ENCODE measurements around the gene INVS.

INVS gene

GRCh38 chr9:100150214-100150613, 51.2 kb downstream of the INVS start:
- TF ChIP-seq JUND (IDR thresholded peaks at IDR 0.05; ENCODE audit: low read depth) = no peak

GRCh38 chr9:100160021-100160420, 61.0 kb downstream of the INVS start:
- no peak for DNase-seq (ENCODE audit: low read depth in 1 of 2, low spot score in 1 of 2)
- no peak for TF ChIP-seq JUND (IDR thresholded peaks at IDR 0.05; ENCODE audit: low read depth)
- in situ Hi-C loops (cut with HindIII; ENCODE audit: low pct_unique_long_range_greater_than_20kb, low sequenced_read_pairs) = no loop called here

More at GRCh38 chr9:100150214-100150613, 51.2 kb downstream of the INVS start:
- in situ Hi-C loops (cut with HindIII; ENCODE audit: low pct_unique_long_range_greater_than_20kb, low sequenced_read_pairs) = no loop called here
- DNase-seq (ENCODE audit: low read depth in 1 of 2, low spot score in 1 of 2) = no peak

- in situ Hi-C loops (cut with HindIII; ENCODE audit: low pct_unique_long_range_greater_than_20kb, low sequenced_read_pairs) = no loop called here
- no peak for TF ChIP-seq JUND (IDR thresholded peaks at IDR 0.05; ENCODE audit: low read depth)
- no peak for DNase-seq (ENCODE audit: low read depth in 1 of 2, low spot score in 1 of 2)
These were observed 68.1 kb downstream of the INVS start for GRCh38 chr9:100167176-100167575.

DNA sequence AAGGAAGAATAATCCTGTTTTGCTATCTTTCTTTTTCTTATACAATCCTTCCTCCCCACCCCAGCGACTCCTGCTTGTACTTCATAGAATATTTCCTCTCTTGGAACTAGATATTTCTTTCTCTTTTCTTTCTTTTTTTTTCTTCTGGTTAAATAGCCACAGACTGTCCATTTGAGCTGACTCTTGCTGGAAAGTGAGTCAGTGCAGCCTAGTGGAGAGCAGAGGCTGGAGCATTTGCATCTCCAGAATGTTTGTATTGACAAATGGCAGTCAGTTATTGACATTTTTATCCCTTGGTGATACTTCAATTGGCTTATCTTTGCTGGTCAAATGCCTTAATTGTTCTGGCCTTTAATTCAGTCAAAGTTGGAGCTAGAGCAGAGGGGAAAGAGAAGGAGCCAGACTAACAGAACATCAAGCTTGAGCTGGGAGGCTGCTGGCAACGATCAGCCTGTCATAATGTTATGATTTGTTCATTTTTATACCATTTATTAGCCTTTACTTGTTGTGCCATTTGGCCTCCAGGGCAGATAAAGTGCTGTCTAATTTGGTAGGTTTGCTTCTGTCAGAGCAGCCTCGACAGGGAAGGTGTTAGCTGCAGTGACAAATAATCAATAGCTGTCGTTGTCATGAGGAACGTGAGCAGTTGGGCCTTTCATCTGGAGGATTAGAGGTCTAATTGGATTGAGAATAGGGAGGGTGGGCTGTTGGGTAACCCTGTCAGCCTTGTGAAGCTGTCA, 69.0 kb downstream of the INVS start:
- no peak for TF ChIP-seq JUND (IDR thresholded peaks at IDR 0.05; ENCODE audit: low read depth)
- in situ Hi-C loops (cut with HindIII; ENCODE audit: low pct_unique_long_range_greater_than_20kb, low sequenced_read_pairs) = no loop called here

DNA sequence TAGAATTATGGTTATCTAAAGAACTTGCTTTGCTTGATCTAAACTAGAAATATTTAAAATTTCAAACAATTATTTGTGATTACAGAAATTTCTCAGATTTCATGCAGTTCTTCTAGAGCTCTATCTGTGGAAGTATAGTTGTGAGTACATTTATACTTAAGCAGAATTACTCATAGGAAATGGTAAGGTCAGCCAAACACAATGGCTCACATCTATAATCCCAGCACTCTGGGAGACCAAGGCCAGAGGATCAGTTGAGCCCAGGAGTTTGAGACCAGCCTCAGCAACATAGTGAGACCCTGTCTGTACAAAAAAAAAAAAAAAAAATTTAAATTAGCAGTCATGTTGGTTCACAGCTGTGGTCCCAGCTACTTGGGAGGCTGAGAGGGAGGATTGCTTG, 71.0 kb downstream of the INVS start:
- in situ Hi-C loops (cut with HindIII; ENCODE audit: low pct_unique_long_range_greater_than_20kb, low sequenced_read_pairs) = no loop called here
- no peak for TF ChIP-seq JUND (IDR thresholded peaks at IDR 0.05; ENCODE audit: low read depth)
- DNase-seq (ENCODE audit: low read depth in 1 of 2, low spot score in 1 of 2) = no peak

More for the DNA sequence above, 69.0 kb downstream of the INVS start:
- no peak for DNase-seq (ENCODE audit: low read depth in 1 of 2, low spot score in 1 of 2)

DNA sequence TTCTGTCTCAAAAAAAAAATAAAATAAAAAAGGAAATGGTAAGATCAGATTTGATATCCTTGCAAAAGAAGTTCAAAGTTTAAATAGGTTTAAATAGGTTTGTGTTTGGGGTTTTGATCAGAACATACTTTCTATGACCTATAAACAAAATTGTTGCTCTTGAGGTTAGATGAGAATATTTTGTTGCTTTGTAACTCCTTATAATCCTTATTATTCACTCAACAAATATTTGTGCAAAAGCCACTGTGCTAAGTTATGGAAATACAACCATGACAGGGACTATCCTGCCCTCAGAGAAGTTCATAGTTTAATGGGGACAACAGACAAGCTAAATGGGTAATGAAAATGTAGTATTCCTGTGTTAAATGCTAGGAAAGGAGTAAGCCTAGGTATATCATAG, 71.5 kb downstream of the INVS start:
- DNase-seq (ENCODE audit: low read depth in 1 of 2, low spot score in 1 of 2) = no peak
- in situ Hi-C loops (cut with HindIII; ENCODE audit: low pct_unique_long_range_greater_than_20kb, low sequenced_read_pairs) = no loop called here
- TF ChIP-seq JUND (IDR thresholded peaks at IDR 0.05; ENCODE audit: low read depth) = no peak

DNA sequence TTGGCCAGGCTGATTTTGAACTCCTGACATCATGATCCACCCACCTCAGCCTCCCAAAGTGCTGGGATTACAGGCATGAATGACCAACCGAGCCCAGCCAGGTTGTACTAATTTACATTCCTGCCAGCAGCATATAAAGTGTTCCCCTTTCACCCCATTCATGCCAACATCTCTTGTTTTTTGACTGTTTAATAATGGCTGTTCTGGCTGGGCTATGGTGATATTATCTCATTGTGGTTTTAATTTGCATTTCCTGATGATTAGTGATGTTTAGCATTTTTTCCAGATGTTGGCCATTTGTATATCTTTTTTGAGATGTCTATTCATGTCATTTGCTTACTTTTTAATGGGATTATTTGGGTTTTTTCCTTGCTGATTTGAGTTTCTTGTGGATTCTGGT, 87.3 kb downstream of the INVS start:
- no peak for DNase-seq (ENCODE audit: low read depth in 1 of 2, low spot score in 1 of 2)
- in situ Hi-C loops (cut with HindIII; ENCODE audit: low pct_unique_long_range_greater_than_20kb, low sequenced_read_pairs) = no loop called here
- TF ChIP-seq JUND (IDR thresholded peaks at IDR 0.05; ENCODE audit: low read depth) = no peak

DNA sequence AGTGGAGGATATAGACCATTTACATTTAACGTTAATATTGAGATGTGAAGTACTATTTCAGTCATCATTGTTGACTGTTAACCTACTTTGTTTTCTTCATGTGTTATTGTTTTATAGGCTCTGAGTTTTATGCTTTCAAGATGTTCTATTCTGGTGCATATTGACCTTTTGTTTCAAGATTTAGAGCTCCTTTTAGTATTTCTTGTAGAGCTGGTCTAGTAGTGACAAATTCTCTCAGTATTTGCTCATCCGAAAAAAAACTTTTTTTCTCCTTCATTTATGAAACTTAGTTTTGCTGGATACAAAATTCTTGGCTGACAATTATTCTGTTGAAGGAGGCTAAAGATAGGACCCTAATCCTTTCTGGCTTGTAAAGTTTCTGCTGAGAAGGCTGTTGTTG, 91.3 kb downstream of the INVS start:
- no peak for TF ChIP-seq JUND (IDR thresholded peaks at IDR 0.05; ENCODE audit: low read depth)
- in situ Hi-C loops (cut with HindIII; ENCODE audit: low pct_unique_long_range_greater_than_20kb, low sequenced_read_pairs) = no loop called here
- DNase-seq (ENCODE audit: low read depth in 1 of 2, low spot score in 1 of 2) = no peak

- DNase-seq (ENCODE audit: low read depth in 1 of 2, low spot score in 1 of 2) = no peak
- no peak for TF ChIP-seq JUND (IDR thresholded peaks at IDR 0.05; ENCODE audit: low read depth)
- in situ Hi-C loops (cut with HindIII; ENCODE audit: low pct_unique_long_range_greater_than_20kb, low sequenced_read_pairs) = no loop called here
These were observed 92.2 kb downstream of the INVS start for GRCh38 chr9:100191264-100191663.

DNA sequence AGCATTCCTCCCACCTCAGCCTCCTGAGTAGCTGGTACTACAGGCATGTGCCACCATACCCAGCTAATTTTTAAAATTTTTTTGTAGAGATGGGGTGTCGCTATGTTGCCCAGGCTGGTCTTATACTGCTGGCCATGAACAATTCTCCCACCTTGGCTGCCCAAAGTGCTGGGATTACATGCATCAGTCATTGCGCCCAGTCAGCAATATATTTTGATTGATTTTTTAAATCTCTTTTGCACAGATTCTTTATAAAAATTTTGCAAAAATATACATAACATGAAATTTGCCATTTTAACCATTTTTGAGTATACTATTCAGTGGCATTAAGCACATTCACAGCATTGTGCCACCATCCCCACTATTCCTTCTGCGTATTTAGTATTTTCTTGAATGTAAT, 94.0 kb downstream of the INVS start:
- no peak for TF ChIP-seq JUND (IDR thresholded peaks at IDR 0.05; ENCODE audit: low read depth)
- DNase-seq (ENCODE audit: low read depth in 1 of 2, low spot score in 1 of 2) = no peak
- in situ Hi-C loops (cut with HindIII; ENCODE audit: low pct_unique_long_range_greater_than_20kb, low sequenced_read_pairs) = no loop called here

DNA sequence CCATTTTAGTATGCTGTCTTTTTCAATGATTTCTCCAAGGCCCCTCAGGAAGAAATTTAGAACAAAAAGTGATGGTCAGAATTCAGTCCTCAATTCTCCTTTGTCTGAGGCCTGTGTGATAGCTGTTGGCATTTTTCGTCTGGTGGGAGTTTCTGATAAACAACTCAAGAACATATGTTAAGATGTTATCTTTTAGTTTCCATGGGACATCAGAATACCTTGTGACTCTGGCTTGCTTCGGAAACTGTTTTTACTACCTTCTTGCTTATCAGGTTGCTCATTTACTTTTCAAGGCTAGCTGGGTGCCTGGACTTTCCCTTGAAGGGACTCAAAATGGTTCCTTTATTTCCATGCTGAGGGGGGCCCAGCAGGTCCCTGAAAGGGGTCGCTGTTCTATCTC, 97.2 kb downstream of the INVS start:
- in situ Hi-C loops (cut with HindIII; ENCODE audit: low pct_unique_long_range_greater_than_20kb, low sequenced_read_pairs) = no loop called here
- TF ChIP-seq JUND (IDR thresholded peaks at IDR 0.05; ENCODE audit: low read depth) = no peak
- no peak for DNase-seq (ENCODE audit: low read depth in 1 of 2, low spot score in 1 of 2)

DNA sequence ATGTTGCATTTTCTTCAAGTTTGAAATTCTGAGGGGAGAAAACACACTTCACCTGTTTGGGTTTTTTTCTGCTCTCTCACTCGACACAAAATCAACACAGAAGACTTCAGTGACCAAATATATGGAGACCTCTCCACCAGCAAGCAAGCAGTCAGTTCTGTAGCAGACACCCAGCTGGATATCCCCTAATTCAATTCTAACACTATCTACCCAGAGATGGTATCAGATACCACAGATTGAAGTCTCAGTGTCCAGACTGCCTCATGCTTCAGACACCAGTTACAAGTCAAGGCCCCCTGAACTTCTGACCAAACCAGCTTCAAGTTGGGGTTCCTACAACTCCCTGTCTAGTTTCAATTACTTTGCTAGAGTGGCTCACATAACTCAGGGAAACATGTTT, 97.8 kb downstream of the INVS start:
- no peak for DNase-seq (ENCODE audit: low read depth in 1 of 2, low spot score in 1 of 2)
- in situ Hi-C loops (cut with HindIII; ENCODE audit: low pct_unique_long_range_greater_than_20kb, low sequenced_read_pairs) = no loop called here
- no peak for TF ChIP-seq JUND (IDR thresholded peaks at IDR 0.05; ENCODE audit: low read depth)

- DNase-seq (ENCODE audit: low read depth in 1 of 2, low spot score in 1 of 2) = no peak
- in situ Hi-C loops (cut with HindIII; ENCODE audit: low pct_unique_long_range_greater_than_20kb, low sequenced_read_pairs) = no loop called here
- no peak for TF ChIP-seq JUND (IDR thresholded peaks at IDR 0.05; ENCODE audit: low read depth)
These were observed 98.5 kb downstream of the INVS start for GRCh38 chr9:100197553-100197952.

DNA sequence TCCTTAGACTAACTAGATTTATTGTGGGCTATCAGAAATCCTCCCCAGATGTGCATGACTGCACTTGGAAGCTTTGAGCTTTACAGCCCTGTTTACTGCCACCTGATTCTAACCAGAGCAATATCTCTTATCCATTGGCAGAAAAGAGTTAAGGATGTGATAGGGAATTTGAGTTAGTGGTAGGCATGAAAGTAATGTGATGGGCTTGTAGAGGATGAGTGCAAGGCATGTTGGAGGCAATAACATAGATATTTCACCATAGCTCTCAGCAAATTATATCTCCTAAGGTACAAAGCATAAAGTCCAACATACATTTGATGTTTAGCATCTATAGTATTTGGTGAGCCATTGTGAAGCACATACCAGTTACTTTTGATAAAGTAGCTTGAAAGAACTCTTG, 103.8 kb downstream of the INVS start:
- in situ Hi-C loops (cut with HindIII; ENCODE audit: low pct_unique_long_range_greater_than_20kb, low sequenced_read_pairs) = no loop called here

More for the DNA sequence above, 103.8 kb downstream of the INVS start:
- TF ChIP-seq JUND (IDR thresholded peaks at IDR 0.05; ENCODE audit: low read depth) = no peak
- no peak for DNase-seq (ENCODE audit: low read depth in 1 of 2, low spot score in 1 of 2)

Measured in T47D (cell line).